PFSK-1 (cell line): ENCODE results near the gene ROBO1.

Experiments
- FOXP2 ChIP-seq: optimal IDR thresholded peaks from 2 replicates; pipeline ENCODE3; 2011; ENCODE audit warnings: borderline replicate concordance, control low read depth, inconsistent platforms; ENCODE audit not compliant: insufficient read depth; ENCODE audit errors: extremely low read length, extremely low read depth
- POLR2AphosphoS5 ChIP-seq: IDR thresholded peaks from 2 replicates; pipeline ENCODE4 v1.6.1; 2012; ENCODE audit warnings: low read depth, mild to moderate bottlenecking, control low read depth, low read length, moderate library complexity
- REST ChIP-seq, 2 experiments: IDR thresholded peaks; 2 replicates each; pipeline versions ENCODE4 v1.6.1 to v1.8.0; 2011 to 2012; ENCODE audit warnings: low read depth in 2 of 2, low read length in 2 of 2, control low read depth in 1 of 2, inconsistent platforms in 1 of 2, mild to moderate bottlenecking in 1 of 2, moderate library complexity in 1 of 2; ENCODE audit not compliant: insufficient read depth in 1 of 2
- SIN3A ChIP-seq: IDR thresholded peaks from 2 replicates; pipeline ENCODE4 v1.6.1; 2012; ENCODE audit warnings: mild to moderate bottlenecking, low read length, moderate library complexity, borderline replicate concordance; ENCODE audit not compliant: insufficient read depth
- TAF1 ChIP-seq: IDR thresholded peaks from 2 replicates; pipeline ENCODE4 v1.6.1; 2012; ENCODE audit warnings: low read length, control low read depth, borderline replicate concordance; ENCODE audit not compliant: insufficient read depth

ROBO1 gene

DNA sequence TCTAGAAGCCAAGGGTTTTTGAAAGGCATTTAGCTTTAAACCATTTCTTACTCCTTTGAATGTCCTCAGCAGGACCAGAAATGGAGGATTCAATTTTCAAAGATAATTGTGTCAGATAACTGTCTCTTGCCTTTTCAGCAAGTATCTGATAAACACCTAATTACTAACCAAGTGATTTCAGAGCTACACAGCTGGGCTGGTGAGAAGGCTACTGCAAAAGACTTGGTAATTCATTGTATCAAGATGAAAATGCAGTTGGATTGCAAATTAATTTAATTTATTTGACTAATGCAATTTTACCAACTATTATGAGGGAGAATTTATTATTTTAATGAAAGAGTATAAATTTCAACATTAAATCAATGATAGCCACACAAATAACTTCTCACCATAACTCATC, 165.4 kb downstream of the ROBO1 start:
- no peak for TF ChIP-seq FOXP2

DNA sequence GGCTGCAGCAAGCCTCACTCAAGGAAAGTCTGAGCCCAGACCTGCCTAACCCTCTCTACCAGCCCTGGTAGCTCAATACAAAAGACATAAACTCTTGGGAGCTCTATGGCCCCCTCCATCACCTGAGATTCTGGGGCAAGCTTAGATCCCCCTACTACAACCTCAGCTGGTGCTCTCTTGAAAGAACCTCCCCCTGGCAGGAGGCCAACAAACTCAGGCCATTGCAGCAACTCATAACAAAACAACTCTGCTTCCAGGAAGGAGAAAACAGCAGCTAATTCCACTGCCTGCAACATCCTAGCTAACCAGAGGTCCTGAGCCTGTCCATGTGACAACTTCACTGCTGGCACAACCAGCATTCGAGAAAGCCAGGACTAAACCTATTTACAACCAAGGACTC, 169.2 kb downstream of the ROBO1 start:
- TF ChIP-seq FOXP2, result no peak
- TF ChIP-seq REST (IDR thresholded peaks at IDR 0.05; ENCODE audit: insufficient read depth in 1 of 2, low read depth in 2 of 2, low read length in 2 of 2), result no peak
- TF ChIP-seq POLR2AphosphoS5, result 0 out of 2 replicates have a peak, but pooled peaks have one; percentile 21
- peak; percentile 27; the same call in 1 of the 2 replicates for TF ChIP-seq TAF1
- TF ChIP-seq SIN3A, result no peak; the same call in 1 of the 2 replicates

GRCh38 chr3:79597709-79598108, 170.1 kb downstream of the ROBO1 start:
- TF ChIP-seq SIN3A (no peak), FOXP2 (no peak), REST (IDR thresholded peaks at IDR 0.05; ENCODE audit: insufficient read depth in 1 of 2, low read depth in 2 of 2, low read length in 2 of 2) (no peak), TAF1 (no peak), POLR2AphosphoS5 (no peak)

DNA sequence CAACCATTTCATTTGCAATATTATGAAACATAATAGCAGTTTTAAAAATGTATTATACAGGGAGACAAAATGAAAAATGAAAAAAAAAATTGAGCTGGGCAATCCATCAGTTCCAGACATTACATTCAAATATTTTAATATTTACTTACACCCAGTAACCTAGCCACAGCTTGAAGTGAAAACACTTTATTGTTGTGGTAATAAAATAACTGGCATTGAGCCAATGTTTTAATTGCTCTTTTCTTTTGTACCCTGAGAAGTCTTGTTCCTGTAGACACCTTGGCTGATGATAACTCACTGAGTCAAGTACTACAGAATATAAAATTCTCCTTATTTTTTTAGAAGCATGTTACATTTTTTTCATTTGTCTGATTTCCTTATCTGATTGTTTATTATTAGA, 180.6 kb downstream of the ROBO1 start:
- TF ChIP-seq SIN3A (no peak), REST (IDR thresholded peaks at IDR 0.05; ENCODE audit: insufficient read depth in 1 of 2, low read depth in 2 of 2, low read length in 2 of 2) (no peak), FOXP2 (no peak), POLR2AphosphoS5 (no peak), TAF1 (no peak)

DNA sequence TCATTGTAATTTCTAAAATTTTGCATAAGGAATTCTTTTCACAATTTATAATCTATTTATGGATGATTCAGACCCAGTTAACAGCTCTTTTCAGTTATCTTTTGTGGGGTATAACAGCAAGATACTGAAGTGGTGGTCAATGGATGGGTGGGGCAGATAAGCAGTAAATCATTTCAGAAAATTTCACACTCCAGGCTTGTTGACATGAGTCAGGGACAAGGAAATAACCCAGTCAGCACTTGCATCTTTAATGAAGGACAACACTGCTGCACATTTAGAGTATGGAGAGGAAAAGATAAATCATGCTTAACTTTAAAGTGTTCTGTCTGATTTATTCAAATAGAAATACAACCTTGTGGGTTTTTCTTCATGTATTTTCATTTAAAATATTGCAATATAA, 181.6 kb downstream of the ROBO1 start:
- no peak for TF ChIP-seq REST (IDR thresholded peaks at IDR 0.05; ENCODE audit: insufficient read depth in 1 of 2, low read depth in 2 of 2, low read length in 2 of 2)
- TF ChIP-seq SIN3A, result no peak
- TF ChIP-seq TAF1, result no peak
- no peak for TF ChIP-seq FOXP2
- TF ChIP-seq POLR2AphosphoS5, result no peak
